Uterus (tissue), 2 donors: ENCODE measurements around the gene CTR9.

Experiments
- CTCF ChIP-seq, 4 experiments: fragments of 200-600 bp in 2 of 4; fragments of 450-650 bp in 2 of 4; sonication (generic) in 2 of 4; IDR thresholded peaks; one replicate each; pipeline ENCODE4 v1.5.1; 2016 to 2019; ENCODE audit warnings: antibody characterized with exemption in 4 of 4, mild to moderate bottlenecking in 2 of 4, moderate library complexity in 1 of 4
- POLR2A ChIP-seq, 2 donors: fragments of 450-650 bp; IDR thresholded peaks; one replicate each; pipeline ENCODE4 v1.6.1; 2016; ENCODE audit warnings: antibody characterized with exemption in 2 of 2, mild to moderate bottlenecking in 1 of 2, moderate library complexity in 1 of 2

GRCh38 chr11:10708131-10708530, 42.9 kb upstream of the CTR9 start:
- TF ChIP-seq POLR2A (IDR thresholded peaks at IDR 0.05) (no peak), CTCF (IDR thresholded peaks at IDR 0.05) (no peak)
